Posterior vena cava (tissue), 2 donors: Measurements from ENCODE around the gene H1-8. TPM values are rescaled to one million over a fixed set of nuclear protein-coding genes. Genes with fewer than 3 reads are reported as not detected.
"Not testable (repeated sequence)": the region's sequence is repeated elsewhere in the genome, so short reads cannot be mapped to it uniquely, and the experiment has no call there.

Experiments used
- DNase-seq: peaks from one replicate; pipeline ENCODE4 v3.0.0-alpha.2; 2020; ENCODE audit warnings: low spot score
- intact Hi-C, 2 donors: fragments of 100-400 bp; cut with DNase I; formaldehyde crosslinking; loops; one replicate each; pipeline versions ENCODE4 v1.14.1 to v1.14.2; 2022 to 2023
- total RNA-seq, 2 donors: library from RNA; stranded (reverse); fragmentation: NEBNext Ultra II Directional; extraction: Animal tissue kit (Norgen Biotek cat#: 25700); gene quantifications; one replicate each; pipeline ENCODE4 v1.2.1, GENCODE V29; 2021
- donor health status: DM: yes; HTN: yes; CAD: no.
- donor health status: DM: yes; HTN: yes; CAD: no.

The H1-8 gene
- total RNA-seq, 2 donors from 2014 or later, result not detected

GRCh38 chr3:129529436-129530210 lies 13.4 kb upstream of the H1-8 start:
- intact Hi-C loops, result no loop called here
- no peak for DNase-seq

- intact Hi-C loops, result no loop called here
Measured at GRCh38 chr3:129530251-129530791, 12.7 kb upstream of the H1-8 start.

GRCh38 chr3:129530821-129531220 lies 12.2 kb upstream of the H1-8 start:
- intact Hi-C loops, result no loop called here

More at GRCh38 chr3:129530251-129530791, 12.7 kb upstream of the H1-8 start:
- DNase-seq, result no peak

GRCh38 chr3:129531699-129532098 lies 11.3 kb upstream of the H1-8 start:
- intact Hi-C loops, result no loop called here
- no peak for DNase-seq

More at GRCh38 chr3:129530821-129531220, 12.2 kb upstream of the H1-8 start:
- DNase-seq, result no peak

- no peak for DNase-seq
- intact Hi-C loops, result no loop called here
Measured at GRCh38 chr3:129532261-129532660, 10.7 kb upstream of the H1-8 start.

- intact Hi-C loops, result no loop called here
- no peak for DNase-seq
Measured at GRCh38 chr3:129533406-129533805, 9.6 kb upstream of the H1-8 start.

GRCh38 chr3:129534428-129535027 lies 8.4 kb upstream of the H1-8 start:
- DNase-seq, result no peak
- intact Hi-C loops, result no loop called here

GRCh38 chr3:129535075-129535474 lies 7.9 kb upstream of the H1-8 start:
- DNase-seq, result no peak
- intact Hi-C loops, result no loop called here

GRCh38 chr3:129536374-129536667 lies 6.7 kb upstream of the H1-8 start:
- intact Hi-C loops, result no loop called here
- no peak for DNase-seq

GRCh38 chr3:129536804-129537203 lies 6.2 kb upstream of the H1-8 start:
- intact Hi-C loops, result no loop called here

GRCh38 chr3:129539206-129539605 lies 3.8 kb upstream of the H1-8 start:
- intact Hi-C loops, result no loop called here
- DNase-seq, result no peak

More at GRCh38 chr3:129536804-129537203, 6.2 kb upstream of the H1-8 start:
- no peak for DNase-seq

- no peak for DNase-seq
- intact Hi-C loops, result no loop called here
Measured at GRCh38 chr3:129540776-129541516, 2.0 kb upstream of the H1-8 start.

GRCh38 chr3:129542747-129543146 lies 228 bp upstream of the H1-8 start:
- intact Hi-C loops, result no loop called here

GRCh38 chr3:129543999-129544398 lies 1.0 kb downstream of the H1-8 start:
- intact Hi-C loops, result no loop called here
- DNase-seq, result no peak

More at GRCh38 chr3:129542747-129543146, 228 bp upstream of the H1-8 start:
- DNase-seq, result no peak

GRCh38 chr3:129545951-129546350 lies 3.0 kb downstream of the H1-8 start:
- intact Hi-C loops, DNase-seq: not testable (repeated sequence)

- no peak for DNase-seq
- intact Hi-C loops, result no loop called here
Measured at GRCh38 chr3:129547241-129547640, 4.3 kb downstream of the H1-8 start.

- intact Hi-C loops, result no loop called here
- DNase-seq, result no peak
Measured at GRCh38 chr3:129548104-129548965, 5.4 kb downstream of the H1-8 start.

- DNase-seq, result no peak
- intact Hi-C loops, result no loop called here
Measured at GRCh38 chr3:129549006-129549800, 6.2 kb downstream of the H1-8 start.
